Astrocyte (in vitro differentiated cells and primary cell): Measurements from ENCODE around the gene ASPG. TPM values are rescaled to one million over a fixed set of nuclear protein-coding genes. Genes with fewer than 3 reads are reported as not detected.

Source experiments
- DNase-seq: peaks from one replicate; pipeline ENCODE4 v3.0.0-alpha.2; 2010; ENCODE audit warnings: low read depth
- FAIRE-seq: peaks from 2 replicates; lab custom pipeline; 2011; peaks lifted over from hg19 to GRCh38; lab: Jason Lieb, UNC
- H2AFZ ChIP-seq: 2 replicates; pipeline ENCODE4 v1.6.0; 2012; ENCODE audit warnings: low read depth, low read length, inconsistent platforms
- H3K27ac ChIP-seq: 2 replicates; pipeline ENCODE4 v1.5.1; 2011; ENCODE audit warnings: low read depth, low read length, inconsistent platforms
- H3K27me3 ChIP-seq: 2 replicates; pipeline ENCODE4 v1.6.0; 2011; ENCODE audit warnings: low read length, inconsistent platforms; ENCODE audit not compliant: insufficient read depth
- H3K36me3 ChIP-seq: 2 replicates; pipeline ENCODE4 v1.5.1; 2011; ENCODE audit warnings: low read length, inconsistent platforms; ENCODE audit not compliant: insufficient read depth
- H3K4me1 ChIP-seq: 2 replicates; pipeline ENCODE4 v1.5.1; 2011; ENCODE audit warnings: low read length, inconsistent platforms; ENCODE audit not compliant: insufficient read depth
- H3K4me2 ChIP-seq: 2 replicates; pipeline ENCODE4 v1.6.0; 2012; ENCODE audit warnings: low read length, inconsistent platforms
- H3K4me3 ChIP-seq: 2 replicates; pipeline ENCODE4 v1.5.1; 2011; ENCODE audit warnings: low read depth, mild to moderate bottlenecking, low read length, inconsistent platforms; ENCODE audit not compliant: insufficient read depth
- H3K79me2 ChIP-seq: 2 replicates; pipeline ENCODE4 v1.6.0; 2012; ENCODE audit warnings: mild to moderate bottlenecking, low read length, inconsistent platforms; ENCODE audit not compliant: insufficient read depth
- H3K9ac ChIP-seq: 2 replicates; pipeline ENCODE4 v1.6.0; 2012; ENCODE audit warnings: mild to moderate bottlenecking, low read length, inconsistent platforms
- H3K9me3 ChIP-seq: 2 replicates; pipeline ENCODE4 v1.5.1; 2012; ENCODE audit warnings: low read depth, mild to moderate bottlenecking, low read length, inconsistent platforms; ENCODE audit not compliant: insufficient read depth
- H4K20me1 ChIP-seq: 2 replicates; pipeline ENCODE4 v1.6.0; 2012; ENCODE audit warnings: low read length, inconsistent platforms; ENCODE audit not compliant: insufficient read depth
- H3K27ac Mint-ChIP-seq: one replicate; pipeline ENCODE4 v1.8.0; 2021; ENCODE audit warnings: mild to moderate bottlenecking, mixed read lengths; ENCODE audit not compliant: unreplicated experiment
- H3K27me3 Mint-ChIP-seq: one replicate; pipeline ENCODE4 v1.8.0; 2021; ENCODE audit warnings: low read depth, mixed read lengths; ENCODE audit not compliant: unreplicated experiment
- H3K36me3 Mint-ChIP-seq: one replicate; pipeline ENCODE4 v1.8.0; 2021; ENCODE audit warnings: low read depth, mixed read lengths; ENCODE audit not compliant: unreplicated experiment
- H3K4me1 Mint-ChIP-seq: one replicate; pipeline ENCODE4 v1.8.0; 2021; ENCODE audit warnings: low read depth, mixed read lengths; ENCODE audit not compliant: unreplicated experiment
- H3K4me3 Mint-ChIP-seq: one replicate; pipeline ENCODE4 v1.8.0; 2021; ENCODE audit warnings: mild to moderate bottlenecking, moderate library complexity, mixed read lengths; ENCODE audit not compliant: unreplicated experiment
- H3K9me3 Mint-ChIP-seq: one replicate; pipeline ENCODE4 v1.8.0; 2021; ENCODE audit warnings: mild to moderate bottlenecking, mixed read lengths; ENCODE audit not compliant: unreplicated experiment
- EZH2 ChIP-seq: IDR thresholded peaks from 2 replicates; pipeline ENCODE4 v1.6.1; 2012; ENCODE audit warnings: mild to moderate bottlenecking, low read length, inconsistent platforms; ENCODE audit not compliant: insufficient read depth
- total RNA-seq: library from RNA; stranded (reverse); gene quantifications from 2 replicates; pipeline ENCODE4 v1.2.1, GENCODE V29; 2021
- TF ChIP-seq, protein P1 (sequence below): IDR thresholded peaks from 2 replicates; pipeline ENCODE4 v1.5.1; 2011; ENCODE audit warnings: low read depth, mild to moderate bottlenecking, inconsistent platforms, low read length, moderate library complexity; ENCODE audit not compliant: insufficient read depth

ASPG gene
- total RNA-seq, 1 donor from 2014 or later, result not detected

DNA sequence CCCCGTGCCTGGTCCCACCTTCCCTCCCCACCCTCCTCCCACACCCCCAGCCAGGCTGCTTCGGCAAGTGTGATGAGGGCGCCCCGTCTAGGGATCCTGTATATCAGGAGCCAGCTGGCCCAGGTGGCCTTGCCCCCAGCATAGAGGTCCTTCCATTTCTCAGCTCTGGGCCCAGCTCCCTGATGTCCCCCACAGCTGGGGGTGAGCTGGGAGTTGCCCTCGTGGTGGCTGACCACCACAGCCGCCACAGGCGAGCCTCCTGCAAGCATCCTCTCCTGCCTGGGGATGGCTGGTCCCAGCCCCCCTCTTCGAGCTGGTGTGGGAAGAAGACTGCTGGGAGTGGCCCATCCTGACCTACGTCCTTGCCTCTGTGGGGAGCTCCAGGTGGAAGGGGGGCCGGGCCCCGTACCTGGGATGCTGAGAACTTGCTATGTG is 7.4 kb downstream of the ASPG start:
- TF ChIP-seq EZH2, result no peak
- TF ChIP-seq, protein P1, sequence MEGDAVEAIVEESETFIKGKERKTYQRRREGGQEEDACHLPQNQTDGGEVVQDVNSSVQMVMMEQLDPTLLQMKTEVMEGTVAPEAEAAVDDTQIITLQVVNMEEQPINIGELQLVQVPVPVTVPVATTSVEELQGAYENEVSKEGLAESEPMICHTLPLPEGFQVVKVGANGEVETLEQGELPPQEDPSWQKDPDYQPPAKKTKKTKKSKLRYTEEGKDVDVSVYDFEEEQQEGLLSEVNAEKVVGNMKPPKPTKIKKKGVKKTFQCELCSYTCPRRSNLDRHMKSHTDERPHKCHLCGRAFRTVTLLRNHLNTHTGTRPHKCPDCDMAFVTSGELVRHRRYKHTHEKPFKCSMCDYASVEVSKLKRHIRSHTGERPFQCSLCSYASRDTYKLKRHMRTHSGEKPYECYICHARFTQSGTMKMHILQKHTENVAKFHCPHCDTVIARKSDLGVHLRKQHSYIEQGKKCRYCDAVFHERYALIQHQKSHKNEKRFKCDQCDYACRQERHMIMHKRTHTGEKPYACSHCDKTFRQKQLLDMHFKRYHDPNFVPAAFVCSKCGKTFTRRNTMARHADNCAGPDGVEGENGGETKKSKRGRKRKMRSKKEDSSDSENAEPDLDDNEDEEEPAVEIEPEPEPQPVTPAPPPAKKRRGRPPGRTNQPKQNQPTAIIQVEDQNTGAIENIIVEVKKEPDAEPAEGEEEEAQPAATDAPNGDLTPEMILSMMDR, result no peak

DNA sequence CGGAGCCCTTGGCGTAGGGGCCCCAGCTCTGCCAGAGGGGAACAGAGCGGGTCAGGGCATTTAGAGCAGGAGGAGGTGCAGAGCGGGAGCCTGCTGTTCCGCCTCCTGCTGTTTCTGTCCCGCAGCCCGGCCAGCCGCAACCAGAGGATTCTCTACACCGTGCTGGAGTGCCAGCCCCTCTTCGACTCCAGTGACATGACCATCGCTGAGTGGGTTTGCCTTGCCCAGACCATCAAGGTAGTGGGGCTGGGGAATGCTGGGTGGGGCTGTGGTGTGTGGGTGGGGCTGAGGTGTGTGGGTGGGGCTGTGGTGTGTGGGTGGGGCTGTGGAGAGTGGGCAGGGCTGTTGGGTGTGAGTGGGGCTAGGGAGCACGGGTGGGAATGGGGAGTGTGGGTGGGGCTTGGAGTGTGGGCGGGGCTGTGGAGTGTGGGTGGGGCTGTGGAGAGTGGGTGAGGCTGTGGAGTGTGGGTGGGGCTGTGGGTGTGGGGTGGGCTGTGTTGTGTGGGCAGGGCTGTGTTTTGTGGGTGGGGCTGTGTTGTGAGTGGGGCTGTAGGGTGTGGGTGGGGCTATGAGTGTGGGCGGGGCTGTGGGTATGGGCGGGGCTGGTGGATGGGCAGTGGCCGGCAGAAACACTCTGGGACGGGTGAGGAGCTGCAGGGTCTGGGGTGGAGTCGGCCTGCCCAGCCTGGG is 8.0 kb downstream of the ASPG start:
- H3K27ac ChIP-seq, result no peak overlapping the region
- H3K4me1 ChIP-seq, result no peaks in the 10 kb centered on the region
- no peak overlapping the region for H3K4me3 ChIP-seq
- H4K20me1 ChIP-seq, result no peaks in the 10 kb centered on the region
- peaks cover 14% of the 10 kb centered on the region for H3K27me3 Mint-ChIP-seq
- no peak overlapping the region for H3K27ac Mint-ChIP-seq
- H3K4me2 ChIP-seq, result no peak overlapping the region
- no peak overlapping the region for H3K9ac ChIP-seq
- H3K36me3 ChIP-seq, result no peaks in the 10 kb centered on the region
- no peak for DNase-seq
- no peaks in the 10 kb centered on the region for H3K27me3 ChIP-seq
- FAIRE-seq, result no peak
- H3K4me1 Mint-ChIP-seq, result no peaks in the 10 kb centered on the region
- H3K4me3 Mint-ChIP-seq, result no peak overlapping the region
- no peaks in the 10 kb centered on the region for H3K9me3 Mint-ChIP-seq
- no peaks in the 10 kb centered on the region for H3K9me3 ChIP-seq
- TF ChIP-seq, protein P1, result no peak
- H2AFZ ChIP-seq, result no peak overlapping the region
- H3K36me3 Mint-ChIP-seq, result no peaks in the 10 kb centered on the region
- H3K79me2 ChIP-seq, result no peaks in the 10 kb centered on the region

More for the DNA sequence above, 7.4 kb downstream of the ASPG start:
- Histone ChIP-seq H3K36me3 (no peaks in the 10 kb centered on the region), H3K79me2 (no peaks in the 10 kb centered on the region), H3K27ac (no peak overlapping the region), H3K27me3 (no peaks in the 10 kb centered on the region), H3K4me3 (no peak overlapping the region), H3K4me2 (no peak overlapping the region), H4K20me1 (no peaks in the 10 kb centered on the region), H3K4me1 (no peaks in the 10 kb centered on the region), H2AFZ (no peak overlapping the region), H3K9ac (no peak overlapping the region), H3K9me3 (no peaks in the 10 kb centered on the region)
- Mint-ChIP-seq H3K27ac (no peak overlapping the region), H3K4me1 (no peaks in the 10 kb centered on the region), H3K9me3 (no peaks in the 10 kb centered on the region), H3K27me3 (peaks cover 17% of the 10 kb centered on the region), H3K36me3 (no peaks in the 10 kb centered on the region), H3K4me3 (no peak overlapping the region)
- FAIRE-seq, result no peak
- DNase-seq, result no peak

DNA sequence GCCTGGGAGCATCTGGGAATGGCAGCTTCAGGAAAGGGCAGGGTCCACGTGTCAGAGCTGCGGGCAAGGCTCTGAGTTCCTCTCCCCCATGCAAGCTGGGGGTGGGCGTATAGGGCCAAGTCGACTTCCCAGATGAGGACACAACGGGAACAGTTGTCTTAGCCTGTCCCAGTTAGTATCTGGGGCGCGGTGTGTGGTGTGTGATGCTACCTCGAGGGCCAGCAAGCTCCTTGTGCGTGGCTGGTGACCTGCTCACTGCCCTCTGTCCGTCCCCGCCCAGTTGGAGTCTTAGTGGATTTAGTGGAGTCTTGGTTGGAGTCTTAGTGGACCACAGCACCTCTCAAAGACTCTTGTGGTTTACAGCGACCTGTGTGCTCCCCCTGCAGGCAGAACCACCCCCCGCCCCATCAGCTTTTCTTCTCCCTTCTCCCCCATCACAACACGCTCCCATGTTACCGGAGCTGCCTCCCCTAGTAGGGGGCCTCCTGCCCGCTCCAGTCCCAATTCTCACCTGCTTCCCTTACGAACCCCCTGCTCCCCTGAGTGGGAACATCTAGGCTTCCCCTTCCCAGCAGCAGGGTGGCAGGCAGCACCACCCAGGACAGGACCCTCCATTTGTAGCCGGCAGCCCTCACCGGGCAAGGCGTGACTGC is 8.7 kb downstream of the ASPG start:
- no peak overlapping the region for H3K9ac ChIP-seq
- H3K36me3 ChIP-seq, result no peaks in the 10 kb centered on the region
- DNase-seq (no peak), FAIRE-seq (no peak)
- no peak overlapping the region for H3K4me2 ChIP-seq
- Mint-ChIP-seq H3K9me3 (no peaks in the 10 kb centered on the region), H3K36me3 (no peaks in the 10 kb centered on the region), H3K4me1 (no peaks in the 10 kb centered on the region), H3K27me3 (peaks cover 14% of the 10 kb centered on the region), H3K27ac (no peak overlapping the region), H3K4me3 (no peak overlapping the region)
- H3K27me3 ChIP-seq, result no peaks in the 10 kb centered on the region
- H3K9me3 ChIP-seq, result no peaks in the 10 kb centered on the region
- H3K79me2 ChIP-seq, result no peaks in the 10 kb centered on the region
- no peak overlapping the region for H3K27ac ChIP-seq
- H2AFZ ChIP-seq, result no peak overlapping the region
- TF ChIP-seq EZH2, result no peak
- TF ChIP-seq, protein P1, result no peak
- H3K4me3 ChIP-seq, result no peak overlapping the region
- no peaks in the 10 kb centered on the region for H4K20me1 ChIP-seq
- no peaks in the 10 kb centered on the region for H3K4me1 ChIP-seq
